ENCODE results near the gene KCNQ1.
A peak's percentile ranks its signal among the peaks of the same experiment; 100 is the strongest.

Gene KCNQ1

GRCh38 chr11:2694995-2695939, 250.5 kb downstream of the KCNQ1 start:
- H3K27ac ChIP-seq = no peak overlapping the region
- no peak for DNase-seq
- peaks cover 3% of the 10 kb centered on the region for H3K36me3 ChIP-seq
- no peaks in the 10 kb centered on the region for H3K9me3 ChIP-seq (ENCODE audit: severe bottlenecking)
- no peak overlapping the region for H3K4me3 ChIP-seq (ENCODE audit: low read depth, low read length)
- H3K27me3 ChIP-seq (ENCODE audit: insufficient read depth, low read depth, severe bottlenecking) = no peaks in the 10 kb centered on the region
- TF ChIP-seq, protein P1, sequence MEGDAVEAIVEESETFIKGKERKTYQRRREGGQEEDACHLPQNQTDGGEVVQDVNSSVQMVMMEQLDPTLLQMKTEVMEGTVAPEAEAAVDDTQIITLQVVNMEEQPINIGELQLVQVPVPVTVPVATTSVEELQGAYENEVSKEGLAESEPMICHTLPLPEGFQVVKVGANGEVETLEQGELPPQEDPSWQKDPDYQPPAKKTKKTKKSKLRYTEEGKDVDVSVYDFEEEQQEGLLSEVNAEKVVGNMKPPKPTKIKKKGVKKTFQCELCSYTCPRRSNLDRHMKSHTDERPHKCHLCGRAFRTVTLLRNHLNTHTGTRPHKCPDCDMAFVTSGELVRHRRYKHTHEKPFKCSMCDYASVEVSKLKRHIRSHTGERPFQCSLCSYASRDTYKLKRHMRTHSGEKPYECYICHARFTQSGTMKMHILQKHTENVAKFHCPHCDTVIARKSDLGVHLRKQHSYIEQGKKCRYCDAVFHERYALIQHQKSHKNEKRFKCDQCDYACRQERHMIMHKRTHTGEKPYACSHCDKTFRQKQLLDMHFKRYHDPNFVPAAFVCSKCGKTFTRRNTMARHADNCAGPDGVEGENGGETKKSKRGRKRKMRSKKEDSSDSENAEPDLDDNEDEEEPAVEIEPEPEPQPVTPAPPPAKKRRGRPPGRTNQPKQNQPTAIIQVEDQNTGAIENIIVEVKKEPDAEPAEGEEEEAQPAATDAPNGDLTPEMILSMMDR (IDR thresholded peaks at IDR 0.05; ENCODE audit: low read depth, low read length) = no peak

GRCh38 chr11:2696455-2696854, 251.6 kb downstream of the KCNQ1 start:
- no peaks in the 10 kb centered on the region for H3K27me3 ChIP-seq (ENCODE audit: insufficient read depth, low read depth, severe bottlenecking)
- H3K9me3 ChIP-seq (ENCODE audit: severe bottlenecking) = no peaks in the 10 kb centered on the region
- DNase-seq = no peak
- H3K4me3 ChIP-seq (ENCODE audit: low read depth, low read length) = no peak overlapping the region
- H3K27ac ChIP-seq = no peak overlapping the region
- TF ChIP-seq, protein P1 (IDR thresholded peaks at IDR 0.05; ENCODE audit: low read depth, low read length) = no peak
- no peaks in the 10 kb centered on the region; the same call in 1 of the 2 replicates for H3K36me3 ChIP-seq

DNA sequence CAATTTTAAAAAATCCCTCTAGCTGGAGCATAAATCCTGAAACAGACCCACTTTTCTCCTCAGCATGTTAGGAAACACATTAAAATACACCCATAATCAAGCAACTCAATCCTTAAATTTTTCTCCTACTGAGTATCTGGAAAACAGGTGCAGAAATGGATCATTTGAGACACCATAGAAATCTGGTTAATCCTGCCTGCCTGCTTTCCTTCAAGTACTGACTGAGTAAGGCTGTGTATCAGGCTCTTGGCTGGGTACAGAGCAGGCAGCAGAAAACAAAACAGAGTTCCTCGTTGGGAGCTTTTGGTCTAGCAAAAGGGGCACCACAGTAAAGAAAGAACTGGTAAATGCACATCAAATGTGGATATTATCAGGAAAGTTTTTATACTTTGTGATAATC, 253.1 kb downstream of the KCNQ1 start:
- Histone ChIP-seq H3K4me3 (ENCODE audit: low read depth, low read length) (no peak overlapping the region), H3K36me3 (no peaks in the 10 kb centered on the region; the same call in 1 of the 2 replicates), H3K27me3 (ENCODE audit: insufficient read depth, low read depth, severe bottlenecking) (no peaks in the 10 kb centered on the region), H3K9me3 (ENCODE audit: severe bottlenecking) (no peaks in the 10 kb centered on the region), H3K27ac (no peak overlapping the region)
- DNase-seq = no peak
- TF ChIP-seq, protein P1 (IDR thresholded peaks at IDR 0.05; ENCODE audit: low read depth, low read length) = no peak

DNA sequence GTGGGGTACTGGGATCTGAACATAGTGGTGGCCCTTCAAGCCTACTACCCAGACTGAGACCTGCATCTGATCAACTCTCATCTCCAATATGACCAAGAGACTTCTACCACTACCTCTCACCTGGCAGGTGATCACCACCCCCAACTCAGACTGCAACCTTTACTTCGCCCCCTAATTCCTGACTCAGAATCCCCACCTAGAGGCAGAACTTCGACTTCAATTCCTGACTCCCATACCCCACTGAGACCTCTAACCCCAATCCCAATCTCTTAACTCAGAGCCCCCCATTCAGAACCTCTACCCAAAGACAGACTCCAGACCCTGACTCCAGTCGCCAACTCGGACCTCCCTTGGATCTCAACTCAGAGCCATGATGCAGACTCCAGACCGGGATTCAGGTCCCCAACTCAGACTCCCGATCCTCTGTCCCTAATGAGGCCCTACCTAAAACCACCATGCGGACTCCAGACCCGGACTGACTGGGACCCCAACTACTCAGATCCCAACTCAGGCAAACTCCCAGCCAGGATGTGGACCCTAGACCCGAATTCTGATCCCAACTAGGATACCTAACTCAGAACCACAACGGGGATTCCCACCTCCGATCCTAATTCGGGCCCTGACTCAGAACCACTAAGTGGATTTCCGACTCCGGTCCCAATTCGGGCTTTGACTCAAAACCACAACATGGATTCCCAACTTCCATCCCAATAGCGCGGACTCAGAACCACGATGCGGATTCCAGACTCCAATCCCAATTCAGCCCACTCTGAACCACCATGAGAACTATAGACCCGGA, 253.8 kb downstream of the KCNQ1 start:
- Histone ChIP-seq H3K4me3 (ENCODE audit: low read depth, low read length) (peak overlapping the region; percentile 74), H3K36me3 (no peaks in the 10 kb centered on the region; the same call in 1 of the 2 replicates), H3K9me3 (ENCODE audit: severe bottlenecking) (no peaks in the 10 kb centered on the region), H3K27me3 (ENCODE audit: insufficient read depth, low read depth, severe bottlenecking) (no peaks in the 10 kb centered on the region), H3K27ac (no peak overlapping the region)
- TF ChIP-seq, protein P1 (IDR thresholded peaks at IDR 0.05; ENCODE audit: low read depth, low read length) = no peak
- no peak for DNase-seq

GRCh38 chr11:2699185-2699530, 254.3 kb downstream of the KCNQ1 start:
- TF ChIP-seq, protein P1 (IDR thresholded peaks at IDR 0.05; ENCODE audit: low read depth, low read length) = no peak
- DNase-seq = no peak
- Histone ChIP-seq H3K4me3 (ENCODE audit: low read depth, low read length) (peak overlapping the region; percentile 74), H3K9me3 (ENCODE audit: severe bottlenecking) (no peaks in the 10 kb centered on the region), H3K27me3 (ENCODE audit: insufficient read depth, low read depth, severe bottlenecking) (no peaks in the 10 kb centered on the region), H3K36me3 (no peaks in the 10 kb centered on the region; the same call in 1 of the 2 replicates), H3K27ac (peak overlapping the region; percentile 68)
